GM13976 (cell line): ENCODE data around the gene BAZ1B.

Experiments
- DNase-seq: peaks from one replicate; pipeline ENCODE4 v3.0.0; 2012; ENCODE audit warnings: low spot score
- CTCF ChIP-seq: IDR thresholded peaks from 2 replicates; pipeline ENCODE4 v1.5.1; 2012; ENCODE audit warnings: borderline replicate concordance, mild to moderate bottlenecking; ENCODE audit not compliant: insufficient read depth; ENCODE audit errors: extremely low read depth, missing control alignments, control extremely low read depth
- in situ Hi-C: fragments of 300-500 bp; cut with MboI; formaldehyde crosslinking; loops from one replicate; pipeline ENCODE4 v1.12.0; 2022; ENCODE audit warnings: low sequenced_read_pairs, mixed read lengths, inconsistent platforms; ENCODE audit not compliant: unreplicated experiment

Gene BAZ1B

GRCh38 chr7:73454424-73454823 is 67.7 kb downstream of the BAZ1B start:
- in situ Hi-C loops: no loop called here
- TF ChIP-seq CTCF: no peak
- no peak for DNase-seq

- in situ Hi-C loops: no loop called here
- no peak for DNase-seq
- TF ChIP-seq CTCF: no peak
Measured at GRCh38 chr7:73452999-73453635, 69.0 kb downstream of the BAZ1B start.

- peak; percentile 80 for TF ChIP-seq CTCF
- peak; percentile 66 for DNase-seq
- in situ Hi-C loops: no loop called here
Measured at GRCh38 chr7:73451780-73452398, 70.2 kb downstream of the BAZ1B start.

GRCh38 chr7:73449422-73449821 is 72.7 kb downstream of the BAZ1B start:
- no peak for DNase-seq
- in situ Hi-C loops: no loop called here
- no peak for TF ChIP-seq CTCF

- no peak for DNase-seq
- no peak for TF ChIP-seq CTCF
- in situ Hi-C loops: no loop called here
Measured at GRCh38 chr7:73448609-73449008, 73.5 kb downstream of the BAZ1B start.

GRCh38 chr7:73447121-73447733 is 74.9 kb downstream of the BAZ1B start:
- TF ChIP-seq CTCF: no peak
- in situ Hi-C loops: no loop called here
- DNase-seq: no peak

- no peak for DNase-seq
- in situ Hi-C loops: no loop called here
- no peak for TF ChIP-seq CTCF
Measured at GRCh38 chr7:73446682-73447081, 75.4 kb downstream of the BAZ1B start.
